Caco-2 (cell line): ENCODE data around the gene FOXO3. TPM values are rescaled to one million over a fixed set of nuclear protein-coding genes. Genes with fewer than 3 reads are reported as not detected.
"Not testable (repeated sequence)": the region's sequence is repeated elsewhere in the genome, so short reads cannot be mapped to it uniquely, and the experiment has no call there.

Source experiments
- BruUV-seq: library from RNA; stranded (reverse); fragments of 400-500 nt; replicated peaks from 2 replicates; lab custom pipeline; 2021; lab: Mats Ljungman, UMichigan
- CTCF ChIA-PET: fragments of 300-600 bp; sonication (Branson Sonifier 250); formaldehyde crosslinking; loops from one replicate; lab custom pipeline; 2022; ENCODE audit warnings: antibody characterized with exemption; lab: Charles Lee
- POLR2A ChIA-PET: fragments of 300-600 bp; sonication (Branson Sonifier 250); formaldehyde crosslinking; loops from one replicate; lab custom pipeline; 2022; ENCODE audit warnings: antibody characterized with exemption; lab: Charles Lee
- DNase-seq, 2 experiments: peaks; one replicate each; pipeline versions ENCODE4 v3.0.0 to v3.0.0-alpha.2; 2020 to 2022
- H3K27me3 ChIP-seq: replicated peaks from 2 replicates; pipeline ENCODE4 v1.6.0; 2011; ENCODE audit warnings: low read length; ENCODE audit not compliant: control insufficient read depth, insufficient read depth
- H3K36me3 ChIP-seq: 2 replicates; pipeline ENCODE4 v1.5.1; 2011; ENCODE audit warnings: low read length; ENCODE audit not compliant: control insufficient read depth, insufficient read depth
- H3K4me1 ChIP-seq: fragments of 250-450 bp; sonication (Bioruptor Pico); 2 replicates; pipeline ENCODE4 v1.5.1; 2020; ENCODE audit warnings: mild to moderate bottlenecking
- H3K4me3 ChIP-seq: 2 replicates; pipeline ENCODE4 v1.5.1; 2011; ENCODE audit warnings: low read depth, mild to moderate bottlenecking, control low read depth, low read length
- H3K9me3 ChIP-seq: fragments of 250-450 bp; sonication (Bioruptor Pico); 2 replicates; pipeline ENCODE4 v1.5.1; 2020; ENCODE audit warnings: mild to moderate bottlenecking, moderate library complexity
- H3K27ac Mint-ChIP-seq: one replicate; pipeline ENCODE4 v1.8.0; 2022; ENCODE audit warnings: mixed read lengths; ENCODE audit not compliant: unreplicated experiment
- H3K27me3 Mint-ChIP-seq: one replicate; pipeline ENCODE4 v1.8.0; 2022; ENCODE audit warnings: mixed read lengths; ENCODE audit not compliant: insufficient read depth, unreplicated experiment
- H3K36me3 Mint-ChIP-seq: one replicate; pipeline ENCODE4 v1.8.0; 2022; ENCODE audit warnings: mild to moderate bottlenecking, mixed read lengths; ENCODE audit not compliant: insufficient read depth, unreplicated experiment
- H3K4me1 Mint-ChIP-seq: one replicate; pipeline ENCODE4 v1.8.0; 2022; ENCODE audit warnings: low read depth, mixed read lengths; ENCODE audit not compliant: unreplicated experiment
- H3K4me3 Mint-ChIP-seq: one replicate; pipeline ENCODE4 v1.8.0; 2022; ENCODE audit warnings: mild to moderate bottlenecking, moderate library complexity, mixed read lengths; ENCODE audit not compliant: unreplicated experiment
- H3K9me3 Mint-ChIP-seq: one replicate; pipeline ENCODE4 v1.8.0; 2022; ENCODE audit warnings: mixed read lengths; ENCODE audit not compliant: unreplicated experiment
- CTCF ChIP-seq, 2 experiments: fragments of 200-600 bp in 1 of 2; IDR thresholded peaks; 1 replicate in 1 of 2; 2 replicates in 1 of 2; pipeline versions ENCODE4 v1.5.1 to v1.8.0; 2011 to 2022; ENCODE audit warnings: antibody characterized with exemption in 1 of 2, control low read depth in 1 of 2, inconsistent platforms in 1 of 2, low read depth in 1 of 2, low read length in 1 of 2, mild to moderate bottlenecking in 1 of 2, moderate library complexity in 1 of 2; ENCODE audit not compliant: insufficient read depth in 1 of 2, severe bottlenecking in 1 of 2, unreplicated experiment in 1 of 2
- intact Hi-C: fragments of 100-400 bp; cut with micrococcal nuclease; formaldehyde crosslinking; loops from one replicate; pipeline ENCODE4 v1.10.0; 2022; ENCODE audit not compliant: unreplicated experiment
- total RNA-seq: library from RNA; stranded (reverse); gene quantifications from 2 replicates; pipeline ENCODE4 v1.2.3, GENCODE V29; 2022

The FOXO3 gene
- total RNA-seq, 1 experiment from 2014 or later: 34.3 TPM

- POLR2A ChIA-PET: no interaction called here
- intact Hi-C loops: loop anchor here (2.0 to 5.0 kb wide), 3 partner anchors 278 to 536 kb away; partner anchors contain the start of genes CEP57L1 and SESN1
- peaks cover 19% of the 10 kb centered on the region for H3K4me1 ChIP-seq
These were observed 1.4 kb upstream of the FOXO3 start for GRCh38 chr6:108559097-108559883.

GRCh38 chr6:108559884-108560462 lies 744 bp upstream of the FOXO3 start:
- TF ChIP-seq CTCF (IDR thresholded peaks at IDR 0.05; ENCODE audit: insufficient read depth in 1 of 2, low read depth in 1 of 2, low read length in 1 of 2, severe bottlenecking in 1 of 2, unreplicated experiment in 1 of 2): no peak
- H3K27me3 Mint-ChIP-seq: no peaks in the 10 kb centered on the region
- peak; percentile 70 to 71 for DNase-seq
- H3K4me3 Mint-ChIP-seq: peak overlapping the region; percentile 95
- no peaks in the 10 kb centered on the region for H3K9me3 Mint-ChIP-seq
- peaks cover 2% of the 10 kb centered on the region; the same call in 1 of the 2 replicates for H3K36me3 ChIP-seq
- no peaks in the 10 kb centered on the region for H3K9me3 ChIP-seq
- H3K4me1 Mint-ChIP-seq: peaks cover 37% of the 10 kb centered on the region
- intact Hi-C loops: loop anchor here (2.0 to 5.0 kb wide), 4 partner anchors 97 to 535 kb away; partner anchors contain the start of genes CEP57L1 and SESN1
- BruUV-seq: TSS peak; percentile 73
- peaks cover 37% of the 10 kb centered on the region for H3K36me3 Mint-ChIP-seq
- H3K4me1 ChIP-seq: peaks cover 20% of the 10 kb centered on the region
- POLR2A ChIA-PET: interaction anchor here (0.5 to 1.0 kb wide), 8 partner anchors 69 to 601 kb away, joined by 3 to 5 read pairs (median 3); partner anchors contain the start of genes ARMC2 and SESN1
- peak overlapping the region; percentile 67 for H3K27ac Mint-ChIP-seq
- H3K4me3 ChIP-seq: peak overlapping the region; percentile 77
- H3K27me3 ChIP-seq: no peaks in the 10 kb centered on the region
- CTCF ChIA-PET: interaction anchor here (0.6 to 1.6 kb wide), 5 partner anchors 34 to 534 kb away, joined by 3 to 5 read pairs (median 3); no protein-coding TSS in a partner anchor

More at GRCh38 chr6:108559097-108559883, 1.4 kb upstream of the FOXO3 start:
- peak overlapping the region; percentile 94 for H3K27ac Mint-ChIP-seq
- peaks cover 32% of the 10 kb centered on the region for H3K4me1 Mint-ChIP-seq
- no peaks in the 10 kb centered on the region for H3K27me3 ChIP-seq
- H3K36me3 ChIP-seq: peaks cover 2% of the 10 kb centered on the region; the same call in 1 of the 2 replicates
- peaks cover 37% of the 10 kb centered on the region for H3K36me3 Mint-ChIP-seq
- no peaks in the 10 kb centered on the region for H3K9me3 Mint-ChIP-seq
- no peaks in the 10 kb centered on the region for H3K27me3 Mint-ChIP-seq
- H3K4me3 Mint-ChIP-seq: peak overlapping the region; percentile 95
- DNase-seq: peak; percentile 80 to 86
- CTCF ChIA-PET: interaction anchor here (0.6 to 2.5 kb wide), 4 partner anchors 17 to 429 kb away, joined by 3 to 14 read pairs (median 6); no protein-coding TSS in a partner anchor
- H3K4me3 ChIP-seq: peak overlapping the region; percentile 77
- no peak for TF ChIP-seq CTCF (IDR thresholded peaks at IDR 0.05; ENCODE audit: insufficient read depth in 1 of 2, low read depth in 1 of 2, low read length in 1 of 2, severe bottlenecking in 1 of 2, unreplicated experiment in 1 of 2)
- BruUV-seq: no TSS peak
- no peaks in the 10 kb centered on the region for H3K9me3 ChIP-seq

- H3K4me3 Mint-ChIP-seq: peak overlapping the region; percentile 95
- peak in 1 of 2 experiments; percentile 25 for DNase-seq
- Histone ChIP-seq H3K4me3 (peak overlapping the region; percentile 77), H3K4me1 (peaks cover 20% of the 10 kb centered on the region)
- H3K27me3 Mint-ChIP-seq, H3K9me3 ChIP-seq, POLR2A ChIA-PET, BruUV-seq, H3K9me3 Mint-ChIP-seq, H3K36me3 ChIP-seq, H3K27ac Mint-ChIP-seq, CTCF ChIA-PET, H3K27me3 ChIP-seq: not testable (repeated sequence)
- H3K36me3 Mint-ChIP-seq: peaks cover 41% of the 10 kb centered on the region
- H3K4me1 Mint-ChIP-seq: peaks cover 36% of the 10 kb centered on the region
- intact Hi-C loops: loop anchor here (5.0 kb wide), 1 partner anchor 96 kb away; no protein-coding TSS in a partner anchor
These were observed 561 bp downstream of the FOXO3 start for GRCh38 chr6:108561309-108561647.
